Testis (tissue), 2 donors: ENCODE results near the gene PRUNE2.

Experiments used
- CTCF ChIP-seq, 3 experiments: fragments of 450-650 bp in 2 of 3; fragments of 200-600 bp in 1 of 3; sonication (generic) in 1 of 3; IDR thresholded peaks; one replicate each; pipeline ENCODE4 v1.5.1; 2016 to 2019; ENCODE audit warnings: antibody characterized with exemption in 3 of 3, mild to moderate bottlenecking in 2 of 3, moderate library complexity in 1 of 3
- POLR2A ChIP-seq: fragments of 450-650 bp; IDR thresholded peaks from one replicate; pipeline ENCODE4 v1.6.1; 2017; ENCODE audit warnings: antibody characterized with exemption, mild to moderate bottlenecking, moderate library complexity

GRCh38 chr9:76720245-76720644 is 185.7 kb downstream of the PRUNE2 start:
- TF ChIP-seq CTCF (IDR thresholded peaks at IDR 0.05) (no peak), POLR2A (no peak)
